Prostate gland (tissue), 2 donors: ENCODE measurements around the gene TMEM208.

Source experiments
- CTCF ChIP-seq, 4 experiments: fragments of 200-600 bp in 2 of 4; fragments of 450-650 bp in 2 of 4; sonication (generic) in 2 of 4; IDR thresholded peaks; 1 replicate in 3 of 4; 2 replicates in 1 of 4; pipeline ENCODE4 v1.5.1; 2016 to 2019; ENCODE audit warnings: antibody characterized with exemption in 4 of 4, mild to moderate bottlenecking in 2 of 4, moderate library complexity in 2 of 4
- POLR2A ChIP-seq: fragments of 450-650 bp; IDR thresholded peaks from one replicate; pipeline ENCODE4 v1.6.1; 2016; ENCODE audit warnings: antibody characterized with exemption, mild to moderate bottlenecking
- POLR2AphosphoS5 ChIP-seq: sonication (generic); formaldehyde crosslinking; IDR thresholded peaks from one replicate; pipeline ENCODE4 v1.6.1; 2017; ENCODE audit warnings: antibody characterized with exemption

DNA sequence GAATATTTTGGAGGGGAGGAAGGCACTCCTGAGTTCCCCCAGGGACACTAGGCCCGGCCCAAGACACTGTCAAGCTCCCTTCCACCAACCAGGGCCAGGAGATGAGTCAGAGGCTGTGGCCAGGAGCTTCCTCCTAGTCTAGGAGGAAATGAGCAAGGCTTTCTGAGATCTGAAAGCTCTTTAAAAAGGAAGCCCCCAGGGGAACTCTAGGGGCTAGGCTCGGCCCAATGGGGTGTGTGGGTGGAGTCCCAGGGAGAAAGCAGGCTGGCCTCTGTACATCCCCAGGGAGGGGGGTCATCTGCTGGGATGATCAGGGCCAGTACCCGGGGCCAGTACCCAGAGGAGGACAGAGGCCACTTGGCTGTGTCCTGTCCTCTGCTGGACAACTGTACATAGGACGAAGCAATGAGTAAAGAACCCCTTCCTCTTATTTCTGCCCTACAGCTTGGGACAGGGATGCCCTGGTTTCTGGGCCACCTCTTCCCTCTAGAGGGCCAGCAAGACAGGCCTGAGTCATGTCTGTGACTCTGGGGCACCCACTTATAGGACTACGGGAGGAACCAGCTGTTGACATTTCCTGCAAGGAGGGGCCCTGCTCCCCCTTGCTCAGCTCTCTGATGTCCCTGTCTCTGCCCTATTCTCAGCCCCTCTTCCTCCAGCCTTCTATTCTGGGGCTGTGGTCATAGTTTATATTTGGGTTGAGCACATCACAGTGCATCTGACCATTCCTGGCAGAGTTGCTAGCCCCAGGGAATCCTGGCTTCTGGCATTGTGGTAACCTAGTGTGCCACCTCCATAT is 17.7 kb downstream of the TMEM208 start:
- TF ChIP-seq CTCF (IDR thresholded peaks at IDR 0.05): no peak
- TF ChIP-seq POLR2A: no peak
- TF ChIP-seq POLR2AphosphoS5: no peak
